IMR-90 (cell line): ENCODE results near the gene FOSB. TPM values are rescaled to one million over a fixed set of nuclear protein-coding genes. Genes with fewer than 3 reads are reported as not detected.

Experiments used
- ATAC-seq: fragments of 200-7000 bp; cut with Tn5 transposase; 2 replicates; pipeline ENCODE4 v1.9.1; 2020; ENCODE audit warnings: low read depth, mild to moderate bottlenecking, moderate library complexity
- BruUV-seq: library from RNA; stranded (reverse); fragments of 400-500 nt; replicated peaks from 2 replicates; lab custom pipeline; 2021; lab: Mats Ljungman, UMichigan
- CTCF ChIA-PET: fragments of 300-600 bp; formaldehyde crosslinking; extraction: SDS; loops from one replicate; lab custom pipeline; 2021; ENCODE audit warnings: antibody characterized with exemption; lab: Yijun Ruan, JAX
- POLR2A ChIA-PET: fragments of 300-600 bp; sonication (Branson Sonifier 250); formaldehyde crosslinking; loops from one replicate; lab custom pipeline; 2022; ENCODE audit warnings: antibody characterized with exemption; ENCODE audit not compliant: unreplicated experiment; lab: Charles Lee
- DNase-seq: peaks from one replicate; pipeline ENCODE4 v3.0.0; 2013
- H2AFZ ChIP-seq: replicated peaks from 2 replicates; pipeline ENCODE3; 2013; ENCODE audit warnings: low read length, mild to moderate bottlenecking; ENCODE audit not compliant: poor library complexity
- H2AK5ac ChIP-seq: 2 replicates; pipeline ENCODE4 v1.6.1; 2013; ENCODE audit warnings: low read depth, low read length, inconsistent platforms
- H2AK9ac ChIP-seq: replicated peaks from 2 replicates; pipeline ENCODE3; 2013; ENCODE audit warnings: mild to moderate bottlenecking, low read depth, low read length, moderate library complexity; ENCODE audit not compliant: poor library complexity
- H2BK120ac ChIP-seq: 2 replicates; pipeline ENCODE4 v1.6.1; 2013; ENCODE audit warnings: low read depth, low read length, inconsistent platforms
- H2BK15ac ChIP-seq: 3 replicates; pipeline ENCODE4 v1.6.1; 2013; ENCODE audit warnings: low read depth, low read length, inconsistent platforms
- H2BK20ac ChIP-seq: 2 replicates; pipeline ENCODE4 v1.6.1; 2013; ENCODE audit warnings: low read depth, mild to moderate bottlenecking, inconsistent platforms, low read length, moderate library complexity
- H2BK5ac ChIP-seq: 2 replicates; pipeline ENCODE4 v1.6.1; 2013; ENCODE audit warnings: mild to moderate bottlenecking, low read depth, low read length, inconsistent platforms; ENCODE audit not compliant: poor library complexity, severe bottlenecking
- H3K14ac ChIP-seq: replicated peaks from 2 replicates; pipeline ENCODE4 v1.6.1; 2013; ENCODE audit warnings: low read depth, low read length, inconsistent platforms
- H3K18ac ChIP-seq: 2 replicates; pipeline ENCODE4 v1.6.1; 2013; ENCODE audit warnings: low read depth, low read length, control low read depth
- H3K23ac ChIP-seq: 2 replicates; pipeline ENCODE4 v1.6.1; 2013; ENCODE audit warnings: low read depth, low read length, inconsistent platforms
- H3K27ac ChIP-seq: 2 replicates; pipeline ENCODE4 v1.5.1; 2013; ENCODE audit warnings: mild to moderate bottlenecking, control low read depth, low read length; ENCODE audit not compliant: insufficient read depth
- H3K27me3 ChIP-seq: 2 replicates; pipeline ENCODE4 v1.6.1; 2013; ENCODE audit warnings: low read length; ENCODE audit not compliant: control insufficient read depth, insufficient read depth
- H3K36me3 ChIP-seq: 2 replicates; pipeline ENCODE4 v1.6.1; 2013; ENCODE audit warnings: low read length, mixed read lengths; ENCODE audit not compliant: control insufficient read depth, insufficient read depth
- H3K4ac ChIP-seq: 2 replicates; pipeline ENCODE4 v1.6.1; 2013; ENCODE audit warnings: low read depth, low read length, inconsistent platforms
- H3K4me1 ChIP-seq: 2 replicates; pipeline ENCODE4 v1.6.1; 2013; ENCODE audit warnings: low read length, mixed read lengths; ENCODE audit not compliant: control insufficient read depth, insufficient read depth
- H3K4me2 ChIP-seq: 2 replicates; pipeline ENCODE4 v1.6.1; 2013; ENCODE audit warnings: low read depth, mild to moderate bottlenecking, control low read depth, low read length, moderate library complexity
- H3K4me3 ChIP-seq: 2 replicates; pipeline ENCODE4 v1.5.1; 2013; ENCODE audit warnings: low read depth, mild to moderate bottlenecking, control low read depth, low read length, moderate library complexity; ENCODE audit not compliant: insufficient read depth
- H3K56ac ChIP-seq: 2 replicates; pipeline ENCODE4 v1.6.1; 2013; ENCODE audit warnings: low read length, inconsistent platforms; ENCODE audit not compliant: insufficient read depth; ENCODE audit errors: extremely low read depth
- H3K79me1 ChIP-seq, 2 experiments: 2 replicates each; pipeline ENCODE4 v1.6.1; 2013; ENCODE audit warnings: low read length in 2 of 2, inconsistent platforms in 1 of 2, low read depth in 1 of 2
- H3K9ac ChIP-seq: 2 replicates; pipeline ENCODE4 v1.6.1; 2013; ENCODE audit warnings: low read depth, low read length, control low read depth
- H3K9me1 ChIP-seq: 2 replicates; pipeline ENCODE4 v1.6.1; 2013; ENCODE audit warnings: low read length, inconsistent platforms; ENCODE audit not compliant: insufficient read depth
- H3K9me3 ChIP-seq: 2 replicates; pipeline ENCODE4 v1.6.1; 2013; ENCODE audit warnings: low read length; ENCODE audit not compliant: control insufficient read depth, insufficient read depth
- H4K20me1 ChIP-seq: 2 replicates; pipeline ENCODE4 v1.6.1; 2013; ENCODE audit warnings: low read length, inconsistent platforms; ENCODE audit not compliant: insufficient read depth
- H4K5ac ChIP-seq: 2 replicates; pipeline ENCODE4 v1.6.1; 2013; ENCODE audit warnings: mild to moderate bottlenecking, low read depth, low read length, control low read depth
- H4K8ac ChIP-seq, 2 experiments: 2 replicates each; pipeline ENCODE4 v1.6.1; 2013; ENCODE audit warnings: low read depth in 2 of 2, low read length in 2 of 2, control low read depth in 1 of 2, inconsistent platforms in 1 of 2
- H4K91ac ChIP-seq: 2 replicates; pipeline ENCODE4 v1.6.1; 2013; ENCODE audit warnings: low read depth, low read length, inconsistent platforms; ENCODE audit not compliant: insufficient read depth
- BHLHE40 ChIP-seq: fragments of 150-350 bp; IDR thresholded peaks from 2 replicates; pipeline ENCODE4 v1.6.1; 2016; ENCODE audit warnings: mild to moderate bottlenecking, low read depth, low read length
- CEBPB ChIP-seq: IDR thresholded peaks from 2 replicates; pipeline ENCODE4 v1.6.1; 2012; ENCODE audit warnings: low read depth, low read length, improper control_type of control experiment
- FOS ChIP-seq: fragments of 150-350 bp; IDR thresholded peaks from 2 replicates; pipeline ENCODE4 v1.6.1; 2016; ENCODE audit warnings: low read depth, low read length
- NFE2L2 ChIP-seq: fragments of 150-350 bp; IDR thresholded peaks from 2 replicates; pipeline ENCODE4 v1.6.1; 2016; ENCODE audit warnings: low read depth, mild to moderate bottlenecking, low read length
- POLR2A ChIP-seq: IDR thresholded peaks from 2 replicates; pipeline ENCODE4 v1.6.1; 2012; ENCODE audit warnings: mild to moderate bottlenecking, low read depth, low read length
- RCOR1 ChIP-seq: IDR thresholded peaks from 2 replicates; pipeline ENCODE4 v1.6.1; 2012; ENCODE audit warnings: mild to moderate bottlenecking, low read length, improper control_type of control experiment; ENCODE audit not compliant: insufficient replicate concordance
- SMC3 ChIP-seq: fragments of 150-350 bp; IDR thresholded peaks from 2 replicates; pipeline ENCODE4 v1.6.1; 2016; ENCODE audit warnings: low read depth, mild to moderate bottlenecking, antibody characterized with exemption, low read length, moderate library complexity
- USF2 ChIP-seq: fragments of 150-350 bp; IDR thresholded peaks from 2 replicates; pipeline ENCODE4 v1.6.1; 2017; ENCODE audit warnings: mild to moderate bottlenecking, antibody characterized with exemption, low read length, low read depth
- WGBS, 2 experiments: methylation state at CpG; one replicate each; pipeline versions ENCODE4 v1.1.5 to v1.1.7; 2013; ENCODE audit warnings: missing lambda C conversion rate in 2 of 2; ENCODE audit not compliant: insufficient read length in 1 of 2; ENCODE audit errors: extremely low coverage in 2 of 2; 5-methylcytosine and 5-hydroxymethylcytosine counted together
- dilution Hi-C: fragments of 300-500 bp; cut with HindIII; formaldehyde crosslinking; loops from one replicate; pipeline ENCODE4 v1.14.3; 2018; ENCODE audit warnings: low sequenced_read_pairs; ENCODE audit not compliant: unreplicated experiment
- in situ Hi-C: fragments of 300-500 bp; cut with MboI; formaldehyde crosslinking; loops from 3 replicates; pipeline ENCODE4 v1.14.3; 2019; ENCODE audit warnings: low sequenced_read_pairs, inconsistent platforms, mixed read lengths
- intact Hi-C: fragments of 100-400 bp; cut with micrococcal nuclease; formaldehyde crosslinking; loops from 2 replicates; pipeline ENCODE4 v1.10.0; 2022
- polyA plus RNA-seq, 3 experiments: library from polyadenylated mRNA; depleted of rRNA; stranded (reverse); fragments of >200 nt; gene quantifications; 2 replicates each; pipeline ENCODE4 v1.2.3, GENCODE V29; 2012; ENCODE audit warnings: low replicate concordance in 1 of 3
- total RNA-seq: library from RNA; depleted of rRNA; stranded (reverse); fragments of >200 nt; gene quantifications from 2 replicates; pipeline ENCODE4 v1.2.3, GENCODE V29; 2012

FOSB gene
- total and polyA plus RNA-seq, 2 of the 4 experiments (the other 2 are of a cell fraction): 11.1 to 15.6 TPM

GRCh38 chr19:45511074-45511473 is 43.3 kb downstream of the FOSB start:
- in situ Hi-C loops: no loop called here
- H4K20me1 ChIP-seq: peaks cover 70% of the 10 kb centered on the region
- no peak for ATAC-seq

More at GRCh38 chr19:45511074-45511473, 43.3 kb downstream of the FOSB start:
- H3K4ac ChIP-seq: no peak overlapping the region
- no peak overlapping the region for H2BK15ac ChIP-seq
- H3K9ac ChIP-seq: no peak overlapping the region
- H2AFZ ChIP-seq: no peak overlapping the region
- dilution Hi-C loops (no loop called here), intact Hi-C loops (no loop called here)
- no peak overlapping the region for H3K4me2 ChIP-seq
- DNase-seq: no peak
- H2AK9ac ChIP-seq: no peak overlapping the region
- no peak overlapping the region for H3K27ac ChIP-seq
- no peaks in the 10 kb centered on the region for H3K27me3 ChIP-seq
- no TSS peak for BruUV-seq
- H3K9me3 ChIP-seq: no peaks in the 10 kb centered on the region
- H4K5ac ChIP-seq: no peak overlapping the region
- H3K18ac ChIP-seq: no peak overlapping the region
- TF ChIP-seq USF2 (no peak), RCOR1 (no peak), POLR2A (no peak), SMC3 (no peak), BHLHE40 (no peak), FOS (no peak), CEBPB (no peak), NFE2L2 (no peak)
- CTCF ChIA-PET: no interaction called here
- no peak overlapping the region for H4K91ac ChIP-seq
- POLR2A ChIA-PET: no interaction called here
- H3K79me1 ChIP-seq: peaks cover 5 to 64% of the 10 kb centered on the region in 2 experiments; a peak in 3 of 4 replicates
- H3K4me1 ChIP-seq: peaks cover 11% of the 10 kb centered on the region
- no peak overlapping the region for H2AK5ac ChIP-seq
- no peak overlapping the region for H2BK20ac ChIP-seq
- no peak overlapping the region for H2BK120ac ChIP-seq
- 90 to 100% methylated on average over 1 to 2 of the region's 5 CpGs for WGBS, 2 experiments
- no peak overlapping the region for H3K4me3 ChIP-seq
- H3K36me3 ChIP-seq: peaks cover 15% of the 10 kb centered on the region
- no peak overlapping the region for H3K14ac ChIP-seq
- H2BK5ac ChIP-seq: no peak overlapping the region
- H3K9me1 ChIP-seq: peaks cover 8% of the 10 kb centered on the region
- H3K56ac ChIP-seq: no peak overlapping the region
- 0 out of 2 replicates have a peak overlapping the region, but pooled peaks have one; percentile 64 for H3K23ac ChIP-seq
- H4K8ac ChIP-seq: no peak overlapping the region
